GM11168 (cell line): Measurements from ENCODE around the gene CACNA1H.
"Not testable (repeated sequence)": the region's sequence is repeated elsewhere in the genome, so short reads cannot be mapped to it uniquely, and the experiment has no call there.

Experiments used
- in situ Hi-C: fragments of 300-500 bp; cut with MboI; formaldehyde crosslinking; loops from one replicate; pipeline ENCODE4 v1.12.0; 2022; ENCODE audit warnings: low sequenced_read_pairs; ENCODE audit not compliant: unreplicated experiment

Gene CACNA1H

DNA sequence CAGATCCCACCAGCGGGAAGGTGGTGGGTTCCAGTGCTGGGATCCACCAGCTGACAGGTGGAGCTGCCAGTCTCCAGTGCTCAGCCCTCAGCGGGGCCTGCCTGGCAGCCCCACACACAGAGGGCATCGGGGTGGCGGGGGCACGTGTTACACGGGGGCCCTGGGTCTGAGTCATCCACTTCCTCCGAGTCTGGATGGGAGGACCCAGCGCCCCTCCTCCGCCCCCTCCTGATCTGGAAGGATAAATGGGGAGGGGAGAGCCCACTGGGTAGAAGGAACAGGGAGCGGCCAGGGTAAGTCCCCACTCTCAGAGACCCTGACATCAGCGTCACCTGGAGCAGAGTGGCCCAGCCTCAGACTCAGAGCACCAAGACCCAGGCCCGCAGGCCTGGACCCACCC is 87.5 kb downstream of the CACNA1H start, which contains the start of gene TPSAB1:
TPSAB1 (plus strand) TSS at position 270 of the 400 bp plus-strand sequence. CDS start 234 bp downstream, outside the sequence.
- in situ Hi-C loops = not testable (repeated sequence)

DNA sequence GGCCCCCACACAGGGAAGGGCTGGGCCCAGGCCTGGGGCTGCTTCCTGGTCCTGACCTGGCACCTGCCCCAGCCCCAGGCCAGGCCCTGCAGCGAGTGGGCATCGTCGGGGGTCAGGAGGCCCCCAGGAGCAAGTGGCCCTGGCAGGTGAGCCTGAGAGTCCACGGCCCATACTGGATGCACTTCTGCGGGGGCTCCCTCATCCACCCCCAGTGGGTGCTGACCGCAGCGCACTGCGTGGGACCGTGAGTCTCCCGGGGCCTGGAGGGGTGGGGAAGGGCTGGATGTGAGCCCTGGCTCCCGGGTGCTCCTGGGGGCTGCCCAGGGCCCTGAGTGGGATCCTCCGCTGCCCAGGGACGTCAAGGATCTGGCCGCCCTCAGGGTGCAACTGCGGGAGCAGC is 88.2 kb downstream of the CACNA1H start:
- in situ Hi-C loops = not testable (repeated sequence)

GRCh38 chr16:1243363-1243762 is 90.5 kb downstream of the CACNA1H start:
- in situ Hi-C loops = not testable (repeated sequence)

DNA sequence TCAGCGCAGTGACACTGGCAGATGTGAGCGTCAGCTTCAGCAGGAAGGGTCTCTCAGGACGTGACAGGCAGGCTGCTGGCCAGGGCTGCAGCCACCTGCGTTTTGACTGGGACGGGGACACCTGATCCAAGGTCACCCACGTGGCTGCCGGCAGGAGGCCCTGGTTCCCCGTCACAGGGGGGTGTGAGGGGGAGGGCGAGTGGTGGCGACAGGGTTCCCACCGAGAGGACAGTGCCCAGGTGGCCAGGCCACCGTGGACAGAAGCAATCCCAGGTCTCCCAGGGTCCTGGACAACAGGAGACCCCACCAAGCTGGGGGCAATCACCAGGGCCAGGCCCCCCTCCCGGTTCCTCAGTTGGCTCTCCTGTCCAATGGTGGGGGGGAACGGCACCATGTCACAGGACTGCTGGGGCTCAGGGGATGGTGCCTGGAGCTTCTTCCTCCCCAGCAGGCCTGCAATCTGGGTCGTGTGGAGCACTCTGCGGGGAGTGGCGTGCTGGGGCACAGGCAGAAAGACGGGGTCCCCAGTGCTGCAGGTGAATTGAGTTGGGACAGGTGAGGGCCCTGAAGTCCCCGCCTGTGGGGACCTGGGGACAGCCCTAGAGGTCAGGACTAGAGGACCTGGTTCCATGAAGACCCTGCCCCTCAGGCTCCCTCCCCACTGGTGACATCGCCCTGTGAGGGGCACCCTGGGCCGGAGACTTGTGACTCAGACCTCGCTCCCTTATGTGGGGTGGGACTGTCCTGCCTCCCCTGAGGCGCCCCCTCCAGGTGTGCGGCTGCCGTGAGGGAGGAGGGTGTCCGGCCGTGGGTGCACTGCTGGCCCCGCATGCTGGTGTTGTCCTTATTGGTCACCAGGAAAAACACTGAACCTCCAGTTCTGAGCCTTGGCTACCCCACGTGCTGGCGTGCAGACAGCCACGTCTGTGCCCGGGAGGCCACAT is 91.3 kb downstream of the CACNA1H start:
- in situ Hi-C loops = not testable (repeated sequence)

GRCh38 chr16:1244881-1245280 is 92.0 kb downstream of the CACNA1H start:
- in situ Hi-C loops = no loop called here

DNA sequence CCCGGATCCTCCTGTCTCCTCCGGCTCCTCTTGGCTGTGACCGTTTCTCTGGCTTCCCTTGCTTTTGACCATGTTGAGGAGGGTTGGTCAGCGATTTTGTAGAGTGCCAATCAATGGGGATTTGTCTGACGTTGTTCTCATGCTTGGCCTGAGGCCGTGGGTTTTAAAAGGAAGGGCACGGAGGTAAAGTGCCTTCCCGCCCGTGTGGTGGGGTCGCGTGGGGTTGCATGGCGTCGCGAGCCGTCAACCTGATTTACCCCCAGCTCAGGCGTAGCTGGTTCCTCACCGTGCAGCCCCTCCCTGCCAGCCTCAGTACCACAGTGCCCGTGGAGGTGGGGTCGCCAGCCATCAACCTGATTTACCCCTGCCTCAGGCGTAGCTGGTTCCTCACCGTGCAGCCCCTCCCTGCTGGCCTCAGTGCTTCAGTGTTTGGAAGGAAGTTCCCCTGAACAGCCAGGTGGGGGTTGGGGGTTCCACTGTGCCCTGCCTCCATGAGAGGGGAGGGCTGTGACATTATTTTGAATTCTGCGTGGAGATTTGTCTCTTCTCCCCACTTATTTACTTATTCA is 92.6 kb downstream of the CACNA1H start:
- in situ Hi-C loops = no loop called here

GRCh38 chr16:1247903-1248537 is 95.1 kb downstream of the CACNA1H start:
- in situ Hi-C loops = not testable (repeated sequence)

DNA sequence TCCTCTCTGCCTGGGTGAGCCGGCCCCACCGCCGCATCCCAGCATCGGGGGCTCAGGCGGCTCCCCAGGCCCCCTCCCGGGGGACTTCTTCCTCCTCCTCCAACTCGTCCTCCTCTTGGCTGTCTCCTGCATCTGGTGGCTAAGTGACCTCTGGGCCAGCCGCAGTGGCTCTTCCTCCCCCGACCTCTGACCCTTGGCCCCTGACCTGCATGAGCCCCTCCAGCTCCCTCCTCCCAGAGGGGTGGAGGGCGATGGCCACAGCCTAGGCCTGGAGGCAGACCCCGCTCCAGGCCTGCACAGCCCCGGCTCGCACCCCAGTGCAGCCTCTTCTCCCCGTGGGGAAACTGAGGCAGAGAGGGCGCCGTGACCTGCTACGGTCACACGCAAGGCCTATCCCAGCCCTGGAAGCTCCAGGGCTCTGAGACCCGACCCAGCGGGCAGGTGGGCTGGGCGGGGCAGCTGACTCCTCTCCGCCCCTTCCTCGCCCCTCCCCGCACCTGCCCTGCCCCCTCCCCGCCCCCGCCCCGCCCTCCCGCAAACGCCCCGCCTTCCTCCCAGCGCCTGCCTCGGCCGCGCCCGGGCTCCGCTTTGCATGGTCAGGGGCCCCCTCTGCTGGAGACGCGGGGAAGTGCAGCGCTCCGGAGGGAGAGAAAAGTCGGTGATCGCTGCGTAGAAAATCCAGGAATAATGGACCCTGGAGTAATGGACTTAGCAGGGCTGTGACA is 96.3 kb downstream of the CACNA1H start:
- in situ Hi-C loops = not testable (repeated sequence)

DNA sequence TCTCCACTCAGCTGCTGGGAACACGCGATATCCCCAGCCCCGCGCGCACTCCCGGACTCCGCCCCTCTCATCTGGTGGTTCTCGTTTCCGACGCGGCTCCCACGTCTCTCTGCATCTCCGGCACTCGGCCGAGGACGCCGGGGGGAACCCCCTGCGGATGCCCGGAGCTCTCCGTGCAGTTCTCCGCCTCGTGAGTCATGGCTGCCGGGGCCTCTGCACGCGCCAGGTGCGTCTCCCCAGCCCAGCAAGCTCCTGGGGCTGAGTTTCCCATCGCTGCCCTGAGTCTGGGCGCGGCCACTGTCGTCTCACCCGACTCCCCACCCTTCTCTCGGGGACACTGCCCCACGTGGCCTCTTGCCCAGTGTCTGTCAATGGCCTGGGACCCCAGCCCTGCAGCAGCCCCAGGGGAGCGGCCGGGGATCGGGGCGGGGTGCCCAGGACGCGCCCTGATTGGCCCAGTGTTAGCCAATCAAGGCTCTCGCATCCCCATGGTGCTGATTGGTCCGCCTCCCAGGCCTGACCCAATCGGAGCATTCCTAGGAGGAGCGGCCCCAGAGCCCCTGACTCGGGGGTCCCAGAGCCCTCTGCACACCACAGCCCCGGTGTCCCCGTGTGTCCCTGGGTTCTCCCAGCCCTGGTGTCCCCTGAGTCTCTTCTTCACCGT is 100.9 kb downstream of the CACNA1H start:
- in situ Hi-C loops = not testable (repeated sequence)

GRCh38 chr16:1254821-1255220 is 101.9 kb downstream of the CACNA1H start:
- in situ Hi-C loops = not testable (repeated sequence)

- in situ Hi-C loops = not testable (repeated sequence)
These were observed 102.6 kb downstream of the CACNA1H start, which contains the start of gene TPSD1 for GRCh38 chr16:1255276-1256122. TSS of gene TPSD1 (plus strand) at chr16:1256069. CDS start at chr16:1256281, 212 bp downstream.

GRCh38 chr16:1256296-1256873 is 103.5 kb downstream of the CACNA1H start:
- in situ Hi-C loops = not testable (repeated sequence)

DNA sequence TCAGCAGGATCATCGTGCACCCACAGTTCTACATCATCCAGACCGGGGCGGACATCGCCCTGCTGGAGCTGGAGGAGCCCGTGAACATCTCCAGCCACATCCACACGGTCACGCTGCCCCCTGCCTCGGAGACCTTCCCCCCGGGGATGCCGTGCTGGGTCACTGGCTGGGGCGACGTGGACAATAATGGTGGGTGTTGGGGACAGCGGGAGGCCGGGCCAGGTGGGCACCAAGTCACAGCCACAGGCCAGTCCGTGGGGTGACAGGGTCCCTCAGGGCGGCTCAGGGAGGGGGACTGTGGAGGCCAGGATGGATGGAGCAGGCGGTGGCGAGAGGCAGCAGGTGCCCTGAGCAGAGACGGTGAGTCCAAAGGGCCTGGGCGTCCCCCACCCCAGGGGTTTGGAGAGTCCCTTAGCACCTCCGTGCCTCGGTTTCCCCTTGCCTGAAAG is 104.0 kb downstream of the CACNA1H start:
- in situ Hi-C loops = no loop called here

- in situ Hi-C loops = no loop called here
These were observed 104.8 kb downstream of the CACNA1H start for GRCh38 chr16:1257561-1258224.

DNA sequence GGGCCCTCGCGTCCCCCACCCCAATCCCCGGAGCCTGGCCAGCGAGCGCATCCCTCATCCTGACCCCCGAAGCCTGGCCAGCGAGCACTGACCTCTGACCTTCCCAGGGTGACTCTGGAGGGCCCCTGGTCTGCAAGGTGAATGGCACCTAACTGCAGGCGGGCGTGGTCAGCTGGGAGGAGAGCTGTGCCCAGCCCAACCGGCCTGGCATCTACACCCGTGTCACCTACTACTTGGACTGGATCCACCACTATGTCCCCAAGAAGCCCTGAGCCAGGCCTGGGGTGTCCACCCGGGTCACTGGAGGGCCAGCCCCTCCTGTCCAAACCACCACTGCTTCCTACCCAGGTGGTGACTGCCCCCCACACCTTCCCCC is 105.3 kb downstream of the CACNA1H start:
- in situ Hi-C loops = no loop called here

- in situ Hi-C loops = no loop called here
These were observed 106.2 kb downstream of the CACNA1H start for GRCh38 chr16:1258906-1259759.

DNA sequence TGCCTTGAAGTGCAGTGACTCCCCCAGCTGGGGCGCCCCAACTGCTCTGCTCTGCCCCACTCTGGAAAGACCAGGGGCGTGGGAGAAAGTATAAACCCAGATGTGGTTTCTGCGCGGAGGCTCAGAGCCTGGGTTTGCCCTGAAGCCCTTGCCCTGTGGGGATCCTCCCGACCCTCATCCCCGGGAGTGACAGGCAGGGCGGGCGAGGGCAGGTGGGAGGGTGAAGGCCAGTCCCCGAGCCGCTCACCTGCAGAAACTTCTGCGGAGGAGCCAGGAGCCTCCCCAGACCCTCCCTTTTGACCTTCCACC is 106.8 kb downstream of the CACNA1H start:
- in situ Hi-C loops = no loop called here
